SHP77 (cell line): Measurements from ENCODE around the gene LMLN.
"Not testable (repeated sequence)": the region's sequence is repeated elsewhere in the genome, so short reads cannot be mapped to it uniquely, and the experiment has no call there.

Experiments
- DNase-seq, 2 experiments: peaks; one replicate each; lab custom pipeline; 2025; lab: John Stamatoyannopoulos, UW

LMLN gene

DNA sequence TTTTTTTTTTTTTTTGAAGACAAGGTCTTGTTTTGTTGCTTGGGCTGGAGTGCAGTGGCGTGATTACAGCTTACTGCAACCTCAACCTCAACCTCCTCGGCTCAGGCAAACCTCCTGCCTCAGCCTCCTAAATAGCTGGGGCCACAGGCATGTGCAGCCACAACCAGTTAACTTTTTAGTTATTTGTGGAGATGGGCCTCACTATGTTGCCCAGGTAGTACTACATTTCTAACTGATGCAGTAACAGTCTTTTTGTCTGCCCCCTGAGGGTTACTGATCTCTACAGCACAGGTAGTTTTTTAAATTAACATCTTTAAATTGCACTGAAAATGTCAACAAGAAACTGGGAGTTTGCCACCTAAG, 3.4 kb upstream of the LMLN start:
- DNase-seq = no peak

DNA sequence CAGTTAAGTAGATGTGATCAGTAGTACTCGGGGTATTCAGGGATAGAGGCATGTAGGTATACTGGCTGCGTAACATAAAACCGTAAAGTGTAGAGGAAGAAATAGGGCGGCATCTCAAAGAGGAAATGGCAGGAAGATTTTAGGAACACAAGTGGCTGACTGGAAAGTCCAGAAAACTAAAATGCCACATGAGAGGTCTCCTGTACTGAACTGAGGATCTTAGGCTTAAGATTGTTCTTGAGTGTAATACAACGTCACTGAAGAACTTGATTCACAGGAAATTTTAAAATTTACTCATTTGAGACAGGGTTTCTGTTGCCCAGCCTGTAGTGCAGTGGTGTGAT, 2.3 kb upstream of the LMLN start:
- no peak for DNase-seq

DNA sequence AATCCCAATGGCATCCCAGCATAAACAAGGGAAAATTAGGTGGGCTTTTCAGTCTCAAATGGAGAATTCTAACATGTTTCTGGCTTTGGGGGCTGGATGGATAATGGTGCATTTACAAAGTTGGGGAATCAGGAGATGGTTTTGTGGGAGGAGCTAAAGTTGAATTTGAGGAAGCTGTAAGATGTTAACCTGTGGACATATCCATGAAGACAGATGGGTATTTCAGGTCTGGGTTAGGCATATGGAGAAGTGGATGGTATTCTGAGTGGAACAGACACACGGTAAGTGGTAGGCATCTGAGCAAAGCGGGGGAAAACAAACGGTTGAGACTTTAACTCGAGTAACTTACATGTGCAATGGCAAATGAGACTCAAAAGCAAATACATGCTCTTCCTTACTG, 1.7 kb upstream of the LMLN start:
- DNase-seq = no peak

DNA sequence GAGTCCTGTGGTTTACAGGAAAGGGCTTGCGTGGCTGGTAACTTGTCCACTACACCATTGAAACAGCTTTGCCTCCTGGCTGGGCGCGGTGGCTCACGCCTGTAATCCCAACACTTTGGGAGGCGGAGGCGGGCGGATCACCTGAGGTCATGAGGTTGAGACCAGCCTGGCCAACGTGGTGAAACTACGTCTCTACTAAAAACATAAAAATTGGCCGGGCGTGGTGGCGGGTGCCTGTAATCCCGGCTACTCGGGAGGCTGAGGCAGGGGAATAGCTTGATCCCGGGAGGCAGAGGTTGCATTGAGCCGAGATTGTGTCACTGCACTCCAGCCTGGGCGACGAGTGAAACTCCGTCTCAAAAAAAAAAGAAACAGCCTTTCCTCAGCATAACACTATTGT, 1.2 kb upstream of the LMLN start:
- not testable (repeated sequence) for DNase-seq

DNA sequence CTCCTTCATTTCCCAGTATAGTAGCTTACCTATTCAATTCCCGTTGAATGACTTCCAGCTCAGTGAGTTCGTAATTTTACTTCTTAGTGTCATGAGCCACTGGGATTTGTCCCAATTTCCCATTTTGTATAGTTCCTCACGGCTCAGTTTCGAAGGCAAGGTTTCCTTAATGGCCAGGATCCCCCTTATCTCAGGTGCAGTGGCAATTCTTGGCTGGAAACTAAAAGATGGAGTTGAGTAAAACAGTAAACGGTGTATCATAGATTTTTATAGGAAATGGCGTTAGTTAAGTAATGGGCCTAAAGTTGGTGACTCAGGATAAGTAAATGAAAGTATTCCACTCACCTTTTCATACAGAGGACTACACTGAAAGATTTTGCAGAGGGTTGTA, 522 bp upstream of the LMLN start:
- DNase-seq = no peak

DNA sequence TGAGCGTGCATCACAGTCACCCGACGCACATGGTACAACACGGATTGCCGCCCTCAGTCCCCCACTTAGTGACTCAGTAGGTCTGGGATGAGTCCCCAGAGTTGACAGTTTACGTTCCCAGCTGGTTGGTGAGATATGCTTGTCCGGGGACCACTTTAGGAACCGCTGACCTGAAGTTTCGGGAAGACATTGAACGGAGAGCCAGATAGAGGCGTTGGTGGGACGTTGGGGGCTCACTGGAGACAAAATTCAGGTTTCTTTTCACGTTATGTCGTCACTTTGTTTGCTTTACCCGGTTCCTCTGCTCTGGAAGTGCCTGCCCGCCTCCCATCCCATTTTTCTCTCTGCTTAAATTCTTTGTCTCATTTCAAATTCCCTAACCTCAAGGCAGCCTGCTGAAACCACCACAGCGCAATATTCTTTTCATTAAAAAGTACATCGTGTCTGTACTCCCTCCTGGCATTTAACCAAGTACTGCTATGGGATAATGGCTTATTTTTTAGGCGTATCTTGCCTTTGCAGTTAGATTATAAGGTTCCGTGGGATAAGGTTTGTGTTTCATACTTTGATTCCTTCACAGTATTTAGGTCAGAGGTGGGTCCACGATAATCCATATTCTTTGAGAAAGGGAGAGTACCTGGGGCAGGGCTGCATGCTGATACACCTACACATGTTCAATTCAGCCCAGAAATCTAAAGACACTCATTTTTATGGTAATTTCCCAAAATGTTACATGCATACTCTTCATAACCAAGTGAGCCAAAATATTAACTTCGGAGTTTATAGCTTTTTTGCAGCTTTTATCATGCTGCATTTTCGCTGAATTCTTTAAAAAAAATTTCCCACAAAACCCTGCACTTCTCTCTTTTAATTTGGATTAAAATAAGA, 921 bp downstream of the LMLN start:
- DNase-seq = no peak

DNA sequence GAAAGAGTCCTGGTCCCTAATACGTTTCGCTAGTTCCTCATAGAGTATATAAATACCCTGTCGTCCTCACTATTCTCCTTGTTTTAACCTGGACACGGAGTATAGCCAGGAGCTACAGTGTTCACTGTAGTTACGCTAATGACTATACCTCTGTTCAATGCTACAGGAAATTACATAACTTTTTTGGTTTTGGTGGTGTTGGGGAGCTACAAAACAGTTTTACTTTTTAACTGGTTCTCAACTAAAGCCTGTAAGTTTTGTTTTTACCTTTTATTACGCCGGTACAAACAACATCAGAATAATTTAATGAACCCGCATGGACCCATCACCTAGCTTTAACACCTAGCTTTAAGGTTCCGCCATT, 1.5 kb downstream of the LMLN start:
- no peak for DNase-seq

DNA sequence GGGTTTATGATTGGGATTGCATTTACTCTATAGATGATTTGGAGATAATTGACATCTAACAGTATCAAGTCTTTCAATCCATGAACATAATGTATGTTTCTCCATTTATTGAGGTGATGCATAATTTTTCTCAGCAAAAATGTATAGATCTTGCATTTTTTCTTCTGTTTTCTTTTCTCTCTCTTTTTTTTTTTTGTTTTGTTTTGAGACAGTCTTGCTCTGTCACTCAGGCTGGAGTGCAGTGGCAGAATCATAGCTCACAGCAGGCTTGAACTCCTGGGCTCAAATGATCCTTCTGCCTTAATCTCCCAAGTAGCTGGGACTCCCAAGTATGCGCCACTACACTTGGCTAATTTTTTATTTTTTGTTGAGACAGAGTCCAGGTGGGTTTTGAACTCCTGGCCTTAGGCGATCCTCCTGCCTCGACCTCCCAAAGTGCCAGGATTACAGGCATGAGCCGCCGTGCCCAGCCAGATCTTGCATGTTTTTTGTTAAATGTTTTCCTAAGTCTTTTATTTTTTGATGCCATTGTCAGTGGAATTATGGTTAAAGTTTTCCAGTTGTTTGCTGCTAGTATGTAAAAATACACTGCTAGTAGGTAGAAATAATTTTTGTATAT, 3.1 kb downstream of the LMLN start:
- DNase-seq = no peak

DNA sequence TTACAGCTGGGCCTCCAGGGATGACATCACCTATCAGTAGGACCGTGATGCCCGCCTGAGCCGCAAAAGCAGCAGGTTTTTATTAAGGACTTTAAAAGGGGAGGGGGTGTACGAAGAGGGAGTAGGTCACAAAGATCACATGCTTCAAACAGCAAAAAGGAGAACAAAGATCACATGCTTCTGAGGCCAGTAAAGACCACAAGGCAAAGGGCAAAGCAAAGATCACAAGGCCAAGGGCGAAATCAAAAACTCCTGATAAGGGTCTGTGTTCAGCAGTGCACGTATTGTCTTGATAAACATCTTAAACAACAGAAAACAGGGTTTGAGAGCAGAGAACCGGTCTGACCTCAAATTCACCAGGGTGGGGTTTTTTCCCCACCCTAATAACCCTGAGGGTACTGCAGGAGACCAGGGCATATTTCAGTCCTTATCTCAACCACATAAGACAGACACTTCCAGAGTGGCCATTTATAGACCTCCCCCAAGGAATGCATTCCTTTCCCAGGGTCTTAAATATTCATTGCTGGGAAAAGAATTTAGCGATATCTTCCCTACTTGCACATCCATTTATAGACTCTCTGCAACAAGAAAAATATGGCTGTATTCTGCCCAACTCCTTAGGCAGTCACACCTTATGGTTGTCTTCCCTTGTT, 7.4 kb downstream of the LMLN start:
- DNase-seq = not testable (repeated sequence)

DNA sequence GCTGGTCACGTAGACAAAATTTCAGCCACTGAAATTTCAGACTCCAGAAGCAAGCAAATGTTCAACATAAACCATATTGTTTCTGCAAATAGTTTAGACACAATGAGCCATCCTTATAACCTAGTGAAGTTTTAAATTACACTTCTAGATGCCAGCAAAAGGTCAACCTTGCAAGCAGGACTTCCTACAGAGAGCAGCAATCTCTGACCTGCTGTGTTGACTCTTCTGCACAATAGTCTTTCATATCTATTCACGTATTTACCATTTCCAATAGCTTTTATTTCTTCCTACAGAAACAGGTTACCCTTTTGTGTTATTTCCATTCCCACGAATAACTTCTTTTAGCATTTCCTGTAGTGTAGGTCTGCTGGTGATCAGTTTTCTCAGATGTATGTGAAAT, 10.6 kb downstream of the LMLN start:
- DNase-seq = no peak

DNA sequence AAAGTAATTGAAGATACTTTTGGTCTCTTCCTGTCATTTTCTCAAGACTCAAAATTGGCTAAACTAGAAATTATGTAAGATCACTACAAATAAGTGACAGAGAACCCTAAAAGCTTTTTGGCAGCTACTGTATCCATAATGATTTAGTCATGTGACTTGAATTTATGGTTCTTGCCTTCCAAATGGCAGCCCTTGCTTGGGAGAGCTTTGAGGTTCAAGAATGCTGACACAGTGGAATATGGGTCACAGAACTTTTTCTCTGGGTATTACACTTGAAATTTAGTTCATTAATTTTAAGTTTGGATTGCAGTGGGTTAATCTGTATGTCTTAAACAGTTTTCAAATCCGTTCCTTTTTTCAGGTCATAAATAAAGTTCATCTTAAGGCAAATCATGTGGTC, 14.0 kb downstream of the LMLN start:
- no peak for DNase-seq

DNA sequence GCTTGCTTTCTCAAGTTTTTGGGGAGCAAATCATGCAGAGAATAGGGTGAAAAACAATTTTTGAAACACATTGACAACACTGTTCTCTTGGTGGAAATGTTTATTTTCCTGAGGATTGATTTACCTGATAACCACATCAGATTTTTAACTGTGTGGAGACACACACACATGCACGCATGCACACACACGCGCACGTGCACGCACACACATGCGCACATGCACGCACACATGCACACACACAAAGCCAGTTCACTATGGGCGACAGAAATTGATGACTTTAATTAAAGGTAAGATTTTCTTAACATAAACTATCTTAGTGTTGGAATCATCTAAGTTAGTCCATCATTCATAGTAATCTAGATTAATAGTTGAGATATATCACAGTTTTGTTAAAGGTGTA, 15.3 kb downstream of the LMLN start:
- DNase-seq = no peak

DNA sequence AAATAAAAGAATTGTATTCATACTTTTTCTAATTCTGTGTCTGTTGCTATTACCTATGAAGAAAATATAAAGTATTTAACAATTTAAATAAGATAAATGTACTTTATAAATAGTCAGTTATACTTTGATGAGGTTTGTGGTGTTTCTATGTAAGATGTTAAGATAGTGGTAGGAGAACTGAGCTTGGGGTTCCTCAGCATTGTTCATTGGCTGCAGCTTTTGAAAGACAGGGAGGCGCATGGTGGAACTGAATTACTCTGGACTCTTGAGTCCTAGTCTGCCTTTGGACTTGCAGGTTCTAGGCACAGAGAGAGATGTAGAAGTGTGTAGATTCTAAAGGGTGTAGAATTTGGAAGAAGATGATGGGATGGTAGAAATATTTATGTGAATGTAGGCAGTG, 23.1 kb downstream of the LMLN start:
- no peak for DNase-seq

DNA sequence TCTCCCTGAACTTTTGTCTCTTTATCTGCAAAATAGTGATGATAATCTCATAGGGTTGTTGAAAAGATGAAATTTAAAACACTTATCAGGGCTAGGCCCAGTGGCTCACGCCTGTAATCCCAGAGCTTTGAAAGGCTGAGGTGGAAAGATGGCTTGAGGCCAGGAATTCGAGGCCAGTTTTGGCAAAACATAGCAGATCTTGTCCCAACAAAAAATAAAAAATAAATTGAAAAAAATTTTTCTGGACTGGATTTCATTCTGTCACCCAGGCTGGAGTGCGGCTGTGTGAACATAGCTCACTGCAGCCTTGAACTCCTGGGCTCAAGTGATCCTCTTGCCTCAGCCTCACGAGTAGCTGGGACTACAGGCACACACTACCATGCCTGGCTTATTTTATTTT, 29.6 kb downstream of the LMLN start:
- no peak for DNase-seq

DNA sequence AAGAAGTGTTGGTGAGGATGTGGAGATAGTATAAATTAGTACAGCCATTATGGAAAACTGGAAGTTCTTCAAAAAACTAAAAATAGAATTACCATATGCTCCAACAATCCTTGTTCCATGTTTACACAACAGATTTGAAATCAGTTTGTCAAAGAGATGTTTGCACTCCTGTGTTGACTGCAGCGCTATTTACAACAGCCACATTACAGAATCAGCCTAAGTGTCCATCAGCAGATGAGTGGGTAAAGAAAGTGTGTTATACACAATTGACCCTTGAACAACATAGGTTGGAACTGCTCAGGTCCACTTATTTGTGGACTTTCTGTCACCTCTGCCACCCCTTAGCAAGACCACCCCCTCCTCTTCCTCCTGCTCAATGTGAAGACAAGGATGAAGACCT, 34.7 kb downstream of the LMLN start:
- no peak for DNase-seq

DNA sequence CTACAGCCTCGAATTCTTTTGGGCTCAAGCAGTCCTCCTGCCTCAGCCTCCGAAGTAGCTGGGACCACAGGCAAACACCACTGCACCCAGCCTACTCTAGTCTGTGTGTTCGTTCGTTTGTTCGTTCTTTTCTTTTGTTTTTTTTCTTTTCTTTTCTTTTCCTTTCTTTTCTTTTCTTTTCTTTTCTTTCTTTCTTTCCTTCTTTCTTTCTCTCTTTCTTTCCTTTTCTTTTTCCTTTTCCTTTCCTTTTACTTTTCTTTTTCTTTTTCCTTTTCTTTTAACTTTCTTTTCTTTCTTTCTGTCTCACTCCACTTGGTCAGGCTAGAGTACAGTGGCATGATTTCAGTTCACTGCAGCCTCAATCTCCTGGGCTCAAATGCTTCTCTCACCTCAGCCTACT, 36.8 kb downstream of the LMLN start:
- DNase-seq = no peak

DNA sequence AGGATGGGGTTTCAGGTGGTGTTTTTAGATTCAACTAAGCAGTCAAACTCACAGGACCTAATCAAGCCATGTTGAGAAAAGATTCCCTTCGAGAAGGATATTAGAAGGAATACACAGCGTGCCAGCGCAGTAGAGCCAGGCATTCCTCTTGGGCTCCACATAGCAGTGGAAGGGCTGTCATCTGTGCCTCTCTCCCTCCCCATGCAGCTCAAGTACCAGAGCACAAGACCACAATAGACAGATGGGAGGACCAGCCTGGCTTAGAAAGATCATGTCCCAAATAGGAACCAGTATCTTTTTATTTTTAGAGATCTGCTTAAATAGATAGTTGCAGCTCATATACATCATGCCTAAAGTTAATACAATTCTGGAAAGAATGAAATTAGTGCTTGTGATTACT, 37.9 kb downstream of the LMLN start:
- DNase-seq = no peak

DNA sequence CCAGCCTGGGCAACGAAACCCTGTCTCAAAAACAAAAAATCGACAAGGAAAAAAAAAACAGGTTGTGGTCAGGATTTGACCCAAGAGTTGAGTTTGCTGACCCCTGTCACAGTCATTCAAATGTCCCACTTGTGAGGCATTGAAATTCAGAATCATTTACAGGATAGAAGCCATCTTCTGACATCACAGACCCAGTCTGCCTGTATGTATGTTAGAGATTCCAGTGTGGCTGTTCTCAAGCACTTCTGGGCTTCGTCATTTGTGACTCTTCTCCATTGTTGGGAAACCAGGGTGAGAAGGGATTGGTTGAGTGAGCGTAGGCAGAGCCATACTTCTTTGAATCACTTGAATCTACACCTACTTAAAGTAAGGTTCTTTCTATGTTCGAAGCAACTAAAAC, 57.1 kb downstream of the LMLN start:
- DNase-seq = no peak

DNA sequence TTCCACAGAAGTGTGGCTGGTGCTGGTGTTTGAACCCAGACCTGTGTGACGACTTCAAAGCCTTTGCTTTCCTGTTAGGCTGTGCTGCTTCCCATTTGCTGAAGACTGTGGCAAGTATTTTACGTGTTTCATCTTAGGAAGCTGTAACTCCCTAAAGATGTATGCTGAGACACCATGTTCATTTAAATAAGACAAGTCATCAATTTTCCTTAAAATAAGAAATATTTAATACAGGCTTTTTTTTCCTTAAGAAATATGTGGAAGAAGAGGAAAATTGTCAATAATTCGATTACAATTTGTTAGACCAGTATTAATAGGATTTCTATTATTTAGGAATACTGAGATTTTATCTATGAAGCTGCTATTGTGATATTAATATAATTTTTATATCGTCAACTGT, 58.4 kb downstream of the LMLN start:
- DNase-seq = no peak

DNA sequence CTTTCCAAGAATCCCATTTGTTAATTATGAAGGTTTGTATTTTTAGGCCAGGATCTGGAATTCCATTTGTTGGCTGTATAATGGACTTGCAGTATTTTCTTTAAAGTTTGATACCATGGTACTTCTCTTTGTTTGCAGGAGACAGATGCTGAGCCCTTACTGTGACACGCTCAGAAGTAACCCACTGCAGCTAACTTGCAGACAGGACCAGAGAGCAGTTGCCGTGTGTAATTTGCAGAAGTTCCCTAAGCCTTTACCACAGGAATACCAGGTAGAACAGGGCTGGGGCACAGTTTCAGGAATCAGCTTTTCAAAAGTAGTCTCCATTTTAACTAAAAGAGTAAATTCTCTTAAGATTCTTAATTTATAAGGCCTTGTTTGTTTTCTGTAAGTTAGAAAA, 59.1 kb downstream of the LMLN start:
- no peak for DNase-seq

DNA sequence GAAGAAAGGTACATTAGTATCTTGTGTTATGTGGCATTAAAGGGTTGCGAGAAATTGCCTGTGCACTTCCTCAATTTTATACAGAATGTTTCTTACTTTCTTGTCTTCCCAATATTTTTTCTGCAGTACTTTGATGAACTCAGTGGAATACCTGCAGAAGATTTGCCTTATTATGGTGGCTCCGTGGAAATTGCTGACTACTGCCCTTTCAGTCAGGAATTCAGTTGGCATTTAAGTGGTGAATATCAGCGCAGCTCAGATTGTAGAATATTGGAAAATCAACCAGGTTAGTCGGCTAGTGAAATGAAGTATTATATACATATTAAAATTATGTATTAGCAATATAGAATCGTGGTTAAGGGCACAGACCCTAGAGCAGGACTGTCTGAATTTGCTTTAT, 61.3 kb downstream of the LMLN start:
- no peak for DNase-seq

DNA sequence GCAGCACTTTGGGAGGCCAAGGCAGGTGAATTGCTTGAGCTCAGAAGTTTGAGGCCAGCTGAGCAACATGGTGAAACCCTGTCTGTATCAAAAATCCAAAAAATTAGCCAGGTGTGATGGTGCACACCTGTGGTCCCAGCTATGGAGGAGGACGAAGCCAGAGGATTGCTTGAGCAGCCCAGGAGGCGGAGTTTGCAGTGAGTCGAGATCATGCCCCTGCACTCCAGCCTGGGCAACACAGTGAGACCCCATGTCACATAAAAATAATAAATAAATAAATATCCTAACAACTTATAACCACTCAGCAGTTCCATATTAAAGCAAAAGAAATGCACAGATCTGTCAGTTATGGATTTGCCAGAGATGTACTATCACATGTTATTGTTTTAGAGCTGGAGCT, 62.6 kb downstream of the LMLN start:
- DNase-seq = no peak

DNA sequence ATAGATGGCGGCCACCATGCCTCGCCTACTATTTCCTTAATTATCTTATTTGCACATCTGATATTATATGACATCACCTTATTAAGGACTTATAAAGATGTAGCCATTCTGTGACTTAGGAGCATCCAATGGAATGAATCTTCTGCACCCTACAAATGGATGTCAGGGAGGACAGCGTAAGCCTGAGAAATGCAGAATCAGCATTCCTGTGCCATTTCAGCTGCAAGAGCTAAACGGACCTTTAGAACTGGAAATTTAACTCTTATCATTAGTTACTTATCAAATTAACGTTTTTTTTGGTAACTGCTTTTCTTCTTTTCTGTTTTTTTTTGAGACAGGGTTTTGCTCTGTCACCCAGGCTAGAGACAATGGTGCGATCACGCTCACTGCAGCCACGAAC, 65.6 kb downstream of the LMLN start:
- DNase-seq = no peak

DNA sequence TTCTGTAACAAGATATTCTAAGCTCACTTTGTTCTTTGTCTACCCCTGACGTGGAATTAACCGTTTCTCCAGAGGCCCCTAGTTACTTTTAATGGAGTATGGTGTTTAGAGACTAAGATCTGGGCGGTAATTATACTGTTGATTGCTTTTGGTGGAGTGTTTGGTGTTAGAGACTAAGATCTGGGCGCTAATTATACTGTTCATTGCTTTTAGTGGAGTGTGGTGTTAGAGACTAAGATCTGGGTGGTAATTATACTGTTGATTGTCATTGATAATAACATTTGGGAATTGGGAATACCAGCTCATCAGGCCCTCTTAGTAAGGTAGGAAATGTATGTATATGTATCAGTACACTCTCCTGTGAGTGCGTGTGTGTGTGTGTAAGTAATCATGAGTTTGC, 66.6 kb downstream of the LMLN start:
- DNase-seq = no peak
